Stimulated activated CD8-positive, alpha-beta memory T cell treated with anti-CD3 and anti-CD28 coated beads, Interleukin-15, amount 100 ng/mL, for 48 hours (primary cell): ENCODE data around the gene PLB1.
"Not testable (repeated sequence)": the region's sequence is repeated elsewhere in the genome, so short reads cannot be mapped to it uniquely, and the experiment has no call there.

ENCODE experiments used
- DNase-seq, 2 donors: peaks; one replicate each; pipeline ENCODE4 v3.0.0-alpha.2; 2020; ENCODE audit warnings: low read depth in 2 of 2

PLB1 gene

DNA sequence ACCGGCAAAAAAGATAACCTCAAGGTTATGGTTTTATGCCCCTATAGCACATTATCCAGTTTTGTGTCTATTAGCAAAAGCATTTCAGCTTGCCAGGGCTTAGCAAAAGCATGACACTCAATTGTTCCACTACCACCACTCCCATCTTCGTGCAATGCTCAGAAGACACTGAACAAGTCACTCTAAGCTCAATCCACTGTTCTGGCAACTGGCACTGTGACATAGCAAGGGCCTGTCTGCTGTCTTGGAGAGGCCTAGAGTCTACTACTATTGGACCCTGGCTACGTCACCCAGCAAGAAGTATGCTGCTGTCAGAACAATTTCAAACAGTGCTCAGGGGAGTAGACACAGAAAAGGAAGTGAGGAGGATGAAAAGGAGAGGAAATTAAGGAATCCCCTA is 152.3 kb downstream of the PLB1 start:
- DNase-seq, result peak in 1 of 2 donors; percentile 26

DNA sequence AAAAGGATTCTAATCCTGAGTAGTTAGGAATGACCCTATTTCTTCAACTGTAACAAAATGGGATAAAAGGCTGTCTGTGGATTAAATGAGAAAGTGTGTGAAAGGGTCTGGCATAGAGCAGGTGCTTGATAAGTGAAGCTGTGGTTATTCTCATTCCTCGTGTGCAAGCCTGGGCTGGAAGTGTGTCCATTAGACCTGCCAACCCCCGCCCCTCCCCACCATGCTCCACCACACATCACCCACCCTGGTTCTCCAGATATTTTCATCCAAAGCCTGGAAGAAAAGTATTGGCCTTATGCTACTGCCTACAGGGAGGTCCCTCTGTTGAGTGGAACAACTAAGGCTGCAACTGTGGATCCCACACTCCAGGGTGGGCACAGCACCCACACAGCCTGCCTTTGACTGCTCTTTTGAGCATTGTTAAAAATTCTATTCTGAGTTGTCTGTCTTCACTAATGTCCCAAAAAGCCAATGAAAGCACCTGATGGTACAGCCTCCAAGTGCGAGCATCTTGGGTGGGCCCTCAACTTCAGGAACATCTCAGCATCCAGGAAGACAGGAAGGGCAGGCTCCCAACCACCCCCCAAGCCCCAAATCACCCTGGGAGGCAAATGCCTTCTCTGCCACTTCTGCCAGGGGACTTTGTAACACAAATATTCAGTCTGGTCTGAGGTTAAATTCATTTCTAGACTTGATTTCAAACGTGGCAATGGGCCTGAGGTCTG is 153.0 kb downstream of the PLB1 start:
- no peak for DNase-seq

DNA sequence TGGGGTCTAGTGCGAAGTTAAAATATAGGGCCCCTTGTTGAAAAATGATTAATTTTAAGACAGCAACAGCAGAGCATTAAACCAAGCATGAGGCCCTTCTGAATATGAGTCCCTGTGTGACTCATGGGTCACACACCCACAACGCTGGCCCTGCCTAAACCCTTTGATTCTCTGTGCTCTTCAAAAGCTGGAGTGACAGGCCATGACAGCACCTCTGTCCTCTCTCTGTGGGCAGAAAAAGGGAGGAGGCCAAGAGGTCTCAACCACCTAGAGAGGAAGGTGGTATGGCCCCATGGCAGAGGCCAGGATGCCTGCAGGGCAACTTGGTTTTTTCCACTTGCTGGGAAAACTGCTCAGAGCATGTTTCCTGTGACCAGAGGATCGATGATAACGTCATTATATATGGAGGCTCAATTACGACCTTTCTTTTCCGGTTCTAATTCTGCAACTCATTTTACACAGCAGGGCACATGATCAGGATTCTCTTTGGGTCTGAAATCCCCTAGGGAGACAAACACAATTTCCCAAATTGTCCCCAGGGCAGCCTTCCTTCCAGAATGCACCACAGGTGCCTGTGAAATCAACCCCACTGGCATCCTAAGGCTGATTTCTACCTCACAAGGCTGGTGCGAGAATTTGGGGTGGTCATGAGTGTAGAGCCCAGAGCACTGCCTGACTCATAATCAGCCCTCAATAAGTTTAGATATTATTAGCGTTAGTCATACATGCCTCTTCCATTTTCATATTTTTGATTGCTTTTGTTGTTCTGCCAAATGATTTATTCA is 153.8 kb downstream of the PLB1 start:
- DNase-seq, result peak; percentile 54 to 62

DNA sequence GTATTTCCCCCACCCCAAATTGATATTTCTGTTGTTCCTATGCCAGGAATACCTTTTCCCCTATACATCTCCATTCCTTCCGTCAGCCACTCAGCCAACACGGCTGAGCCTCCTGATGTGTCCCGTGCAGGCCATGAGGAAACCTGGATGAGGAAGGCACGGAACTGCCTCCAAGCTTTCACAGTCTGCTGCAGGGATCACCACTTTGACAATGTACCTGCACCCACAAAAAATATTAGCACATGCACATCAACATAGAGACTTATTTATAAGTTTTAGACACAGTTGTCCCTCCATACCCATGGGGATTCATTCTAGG is 154.4 kb downstream of the PLB1 start:
- DNase-seq, result no peak

DNA sequence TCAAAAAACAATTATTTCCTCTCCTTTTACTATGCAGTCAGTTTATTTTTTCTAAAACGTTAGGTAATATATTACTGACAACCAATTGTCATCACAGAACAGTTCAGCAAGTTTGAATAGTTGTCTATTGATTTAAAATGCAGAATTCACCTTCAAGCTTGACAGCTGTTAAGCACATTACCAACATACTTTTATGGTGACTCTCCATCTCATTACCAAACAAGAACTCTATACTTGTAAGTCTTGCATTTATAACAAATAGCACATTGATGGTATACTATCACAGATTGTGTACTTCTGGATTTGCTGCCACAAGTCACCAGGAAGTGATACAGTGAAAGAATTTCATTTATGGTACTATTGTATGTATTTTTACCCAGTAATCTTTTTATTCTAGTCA is 156.4 kb downstream of the PLB1 start:
- DNase-seq, result no peak

DNA sequence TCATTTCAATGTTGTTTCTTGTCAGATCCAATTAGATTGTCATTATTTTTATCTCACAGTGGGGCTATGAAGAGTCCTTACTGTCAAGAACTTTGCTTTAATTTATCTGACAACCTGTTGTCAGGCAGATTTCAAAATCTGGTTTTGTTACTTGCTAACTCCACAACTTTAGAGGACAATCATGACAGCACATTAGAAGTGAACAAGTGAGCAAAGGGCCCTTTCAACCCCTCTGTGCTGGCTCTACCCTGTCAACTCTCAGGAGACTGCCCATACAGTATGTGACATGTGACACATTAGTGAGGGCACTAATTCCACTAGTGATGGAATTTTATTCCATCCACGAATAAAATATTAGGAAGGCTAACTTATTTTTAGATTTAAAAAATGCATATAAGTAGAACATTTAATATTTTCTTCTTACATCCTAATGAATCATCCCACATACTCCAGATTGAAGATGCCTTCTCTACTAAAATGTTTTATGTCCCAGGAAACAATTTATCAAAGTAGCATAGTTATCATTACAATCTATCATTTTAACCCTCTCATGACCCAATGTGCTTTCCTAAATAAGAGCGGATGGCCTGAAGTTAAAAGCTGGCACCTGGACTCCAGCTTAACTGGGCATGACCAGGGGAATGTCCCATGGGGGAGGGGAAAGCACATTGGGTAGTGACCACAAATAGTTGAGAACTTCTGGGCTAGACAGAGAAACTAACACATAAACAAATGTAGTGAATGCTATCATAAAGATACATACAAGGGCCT is 158.2 kb downstream of the PLB1 start:
- DNase-seq, result no peak

DNA sequence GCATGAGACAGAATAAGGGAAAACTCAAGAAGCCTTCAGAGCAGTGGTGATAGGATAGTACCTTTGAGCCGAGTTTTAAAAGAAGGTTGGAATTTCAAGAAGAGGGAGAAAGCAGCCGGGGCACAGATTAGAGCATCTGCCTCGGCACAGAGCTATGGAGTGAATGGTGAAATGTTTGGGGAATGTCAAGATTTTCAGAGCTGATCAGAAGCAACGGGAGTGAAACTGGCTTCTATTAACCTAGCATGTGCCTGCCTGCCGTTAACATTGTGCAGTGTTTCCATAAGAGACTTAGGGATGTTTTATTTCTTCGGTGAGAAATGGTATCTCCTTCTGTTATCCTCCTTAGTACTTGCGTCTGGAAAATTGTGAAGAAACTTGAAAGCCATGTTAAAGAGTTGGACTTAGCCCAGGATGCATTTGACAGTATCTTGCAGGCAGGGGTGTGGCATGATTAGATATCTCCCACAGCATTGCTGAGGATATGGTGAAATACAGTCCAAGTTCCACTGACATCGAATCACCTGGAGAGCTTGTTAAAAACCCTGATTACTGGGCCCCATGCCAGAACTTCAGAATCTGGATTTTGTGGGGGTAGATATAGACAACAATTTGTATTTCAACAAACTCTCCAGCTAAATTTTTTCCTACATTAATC is 158.9 kb downstream of the PLB1 start:
- no peak for DNase-seq

DNA sequence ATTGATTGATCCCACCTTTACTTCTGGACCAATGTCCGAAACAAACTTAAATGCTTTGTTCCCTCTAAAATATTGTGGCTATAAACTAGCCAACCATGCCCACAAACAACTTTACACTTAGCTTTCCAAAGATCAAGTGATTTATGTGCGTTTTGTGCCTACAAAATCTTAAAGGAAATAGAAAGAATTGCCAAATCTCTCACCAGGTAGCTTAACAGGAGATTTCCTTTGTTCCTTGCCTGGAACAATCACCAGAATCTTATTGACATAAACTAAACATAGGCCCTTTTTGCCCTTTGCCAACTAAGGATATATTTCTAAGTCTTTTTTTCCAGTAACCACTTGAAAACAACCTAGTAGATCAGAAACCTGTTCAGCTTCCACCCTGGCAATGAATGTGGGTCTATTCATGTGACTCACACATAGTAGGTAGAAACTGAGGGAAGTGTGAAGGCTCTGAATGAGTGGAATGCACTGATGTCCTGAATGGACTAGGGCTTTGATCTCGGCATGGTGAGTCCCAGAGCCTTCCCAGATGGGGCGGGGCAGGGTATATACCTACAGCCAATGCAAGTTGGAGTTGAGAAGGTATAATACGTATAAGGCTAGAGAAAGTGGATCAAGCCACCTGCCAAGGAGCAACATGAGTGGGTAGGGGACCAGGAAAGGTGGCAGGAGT is 161.2 kb downstream of the PLB1 start:
- no peak for DNase-seq

DNA sequence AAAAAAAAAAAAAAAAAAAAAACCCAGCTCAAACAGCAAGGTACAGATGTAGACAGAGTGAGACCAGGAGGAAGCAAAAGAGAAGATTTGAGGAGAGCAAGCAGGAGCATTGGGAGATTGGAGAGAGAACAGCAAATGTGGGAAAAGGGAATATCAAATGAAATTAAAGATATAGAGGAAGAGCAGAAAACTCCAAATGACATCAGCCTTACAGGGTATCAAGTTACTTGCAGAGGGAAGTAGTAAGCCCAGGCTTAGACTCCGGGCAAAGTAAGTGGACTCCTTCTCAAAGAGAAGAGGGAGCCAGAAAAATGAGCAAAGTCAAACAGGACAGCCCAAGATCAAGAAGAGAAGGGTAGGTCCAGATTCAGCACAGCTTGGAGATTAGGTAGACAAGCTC is 162.5 kb downstream of the PLB1 start:
- DNase-seq, result no peak

DNA sequence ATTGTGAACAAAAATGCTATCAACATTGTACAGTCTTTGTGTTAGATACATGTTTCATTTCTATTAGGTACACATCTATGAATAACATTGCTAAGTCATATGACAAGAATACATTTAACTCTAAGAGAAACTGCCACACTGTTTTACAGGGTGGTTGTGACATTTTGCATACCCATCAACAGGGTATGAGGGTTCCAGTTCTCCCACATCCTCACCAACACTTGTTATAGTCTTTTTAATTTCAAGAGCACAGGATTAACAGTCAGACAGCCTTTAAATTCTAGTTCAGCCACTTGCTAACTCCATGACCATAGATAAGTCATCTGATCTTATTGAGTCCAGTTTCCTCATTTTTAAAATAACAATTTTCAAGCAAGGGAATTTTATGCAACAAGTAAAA is 163.3 kb downstream of the PLB1 start:
- DNase-seq, result no peak

DNA sequence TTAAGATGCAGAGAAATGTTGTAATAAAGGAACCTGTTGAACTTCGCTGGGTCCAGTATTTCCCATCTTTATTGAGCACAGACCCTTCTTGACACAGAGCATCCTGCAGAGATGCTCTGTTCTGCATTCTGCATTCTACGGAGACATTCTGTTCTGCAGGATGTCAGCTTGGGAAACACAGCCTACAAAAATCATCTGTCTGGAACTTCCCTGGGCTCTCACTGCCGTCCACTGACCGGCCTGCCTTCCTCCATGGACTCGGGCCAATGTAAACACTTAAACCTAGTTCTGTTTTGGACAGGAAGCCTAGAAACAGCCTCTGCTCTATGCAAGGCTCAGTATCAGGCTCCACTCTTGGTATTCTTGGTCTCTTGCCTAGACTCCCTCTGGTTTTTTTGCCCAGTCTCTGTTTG is 165.7 kb downstream of the PLB1 start:
- no peak for DNase-seq

DNA sequence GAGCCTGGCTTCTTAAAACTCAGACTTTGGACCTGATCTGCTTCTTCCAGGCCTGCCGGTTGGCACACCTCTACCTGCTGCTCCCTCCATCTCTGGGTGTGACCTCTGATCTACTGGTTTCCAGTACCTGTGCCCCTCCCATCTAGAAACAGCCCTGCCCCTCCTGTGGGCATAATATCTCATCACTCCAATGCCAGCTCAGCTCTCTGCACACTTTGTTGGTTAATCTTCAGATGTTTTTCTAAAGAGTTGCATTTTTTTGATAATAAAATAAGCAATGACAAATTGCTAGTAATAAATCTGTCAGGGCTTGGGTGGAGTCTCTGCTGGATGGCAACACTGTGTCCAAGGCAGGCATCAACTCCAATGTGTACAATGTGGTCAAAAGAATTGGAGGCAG is 166.2 kb downstream of the PLB1 start:
- no peak for DNase-seq

DNA sequence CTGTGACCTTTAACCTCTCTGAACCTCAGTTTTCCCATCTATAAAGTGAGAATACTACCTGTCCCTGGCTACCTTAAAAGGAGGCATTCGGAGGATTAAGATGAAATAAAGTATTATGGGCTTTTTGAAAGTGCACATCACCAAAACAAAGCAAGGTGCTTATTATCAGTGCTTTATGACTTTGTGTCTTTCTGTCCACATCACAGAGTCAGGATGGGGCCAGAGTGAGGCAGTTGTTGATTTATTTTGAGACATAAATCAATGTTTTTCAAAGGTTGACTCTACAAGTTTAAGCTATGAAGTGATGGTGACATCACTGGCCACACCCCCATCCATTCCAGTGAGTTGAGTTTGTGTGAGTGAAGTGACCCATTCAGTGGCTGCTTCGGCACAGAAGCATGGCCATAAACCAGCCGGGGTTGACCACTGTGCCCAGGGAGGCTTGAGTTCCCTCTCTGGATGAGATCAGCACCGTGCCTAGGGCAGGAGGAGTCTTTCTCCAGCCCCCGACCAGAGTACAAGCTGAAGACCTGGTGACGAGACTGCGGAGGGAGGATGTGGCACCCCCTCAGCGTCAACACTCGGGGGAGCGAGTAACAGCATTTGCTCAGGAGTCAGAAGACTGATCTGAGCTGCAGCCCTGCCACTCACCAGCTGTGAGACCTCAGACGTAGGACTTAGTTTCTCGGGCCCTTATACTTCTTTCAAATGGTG is 166.8 kb downstream of the PLB1 start:
- DNase-seq, result no peak

DNA sequence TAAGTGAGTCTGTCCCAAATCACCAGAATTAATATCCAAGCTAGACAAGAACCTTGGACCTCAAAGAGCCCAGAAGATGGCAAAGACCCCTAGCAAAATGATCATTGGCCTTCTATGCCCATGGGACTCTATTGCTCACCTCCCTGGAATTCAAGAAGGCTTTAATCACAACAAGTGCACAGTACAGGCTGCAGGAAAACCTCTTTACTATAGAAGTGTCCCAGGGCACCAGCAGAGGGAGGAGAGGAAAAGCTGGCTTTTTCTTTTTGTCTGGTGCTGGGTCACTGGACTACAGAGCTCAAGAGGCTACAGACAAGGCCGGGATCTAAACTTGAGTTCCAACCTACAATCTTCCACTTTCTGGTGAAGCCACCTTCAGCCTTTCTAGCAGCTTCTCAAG is 167.5 kb downstream of the PLB1 start:
- DNase-seq, result no peak

DNA sequence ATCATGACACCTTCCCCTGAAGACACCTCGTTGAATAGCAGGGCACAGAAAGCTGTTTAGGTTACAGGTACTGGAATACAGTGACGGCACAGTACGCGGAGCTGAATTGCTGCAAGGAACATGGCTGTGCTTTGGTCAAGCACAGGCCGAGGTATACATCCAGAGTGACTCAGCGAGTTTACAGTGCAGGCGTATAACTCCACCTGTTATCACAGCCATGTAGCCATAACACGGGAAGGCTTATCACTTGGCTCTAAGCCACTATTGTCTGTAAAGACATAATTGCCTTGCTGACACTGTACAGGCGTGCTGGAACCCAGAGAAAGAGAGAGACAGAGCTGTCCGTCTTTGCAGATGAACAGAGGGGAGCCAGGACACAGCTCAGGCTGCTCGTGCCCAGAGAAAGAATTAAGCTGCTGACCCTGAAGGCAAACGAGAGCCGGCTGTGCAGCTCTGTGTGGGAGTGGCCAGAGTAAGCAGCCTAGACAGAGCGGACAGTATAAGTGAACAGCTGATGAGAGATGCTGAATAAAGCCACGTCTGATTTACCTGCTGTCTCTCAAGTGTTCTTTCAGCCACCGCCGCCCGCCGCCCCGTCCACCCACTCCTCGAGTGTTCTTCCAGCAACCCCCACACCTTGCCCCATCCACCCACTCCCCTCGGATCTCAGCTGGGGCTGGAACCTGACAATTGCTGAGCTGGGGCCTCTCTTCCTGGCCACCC is 168.4 kb downstream of the PLB1 start:
- DNase-seq, result no peak

DNA sequence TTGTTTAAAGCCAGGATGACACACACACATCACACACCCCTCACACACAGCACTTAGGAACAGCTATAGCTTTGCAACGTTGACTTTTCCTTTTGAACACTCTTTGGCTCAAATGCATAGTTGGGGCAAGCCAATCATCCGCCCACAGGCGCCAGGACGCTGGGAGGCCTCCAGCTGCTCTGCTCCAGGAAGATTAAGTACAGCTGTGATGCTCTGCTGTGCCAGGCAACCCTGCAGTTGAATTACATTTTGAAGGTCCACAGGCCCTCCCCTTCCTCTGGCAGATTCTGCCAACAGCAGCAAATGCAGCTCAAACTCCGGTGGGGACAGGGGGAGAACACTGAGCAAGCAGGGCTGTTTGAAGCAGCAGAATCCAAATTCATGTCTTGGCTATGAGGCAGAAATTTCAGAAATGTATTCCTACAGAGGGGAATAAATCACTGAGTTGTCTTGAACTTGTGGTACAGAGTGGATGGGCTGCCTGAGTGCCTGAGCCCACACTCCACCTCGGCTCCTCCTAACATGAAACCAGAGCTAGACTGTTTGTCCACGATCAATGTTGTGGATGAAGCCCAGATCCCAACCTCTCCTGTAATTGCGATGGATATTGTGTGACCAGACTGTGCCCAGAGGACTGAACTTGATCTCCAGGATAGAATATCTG is 169.3 kb downstream of the PLB1 start:
- no peak for DNase-seq

DNA sequence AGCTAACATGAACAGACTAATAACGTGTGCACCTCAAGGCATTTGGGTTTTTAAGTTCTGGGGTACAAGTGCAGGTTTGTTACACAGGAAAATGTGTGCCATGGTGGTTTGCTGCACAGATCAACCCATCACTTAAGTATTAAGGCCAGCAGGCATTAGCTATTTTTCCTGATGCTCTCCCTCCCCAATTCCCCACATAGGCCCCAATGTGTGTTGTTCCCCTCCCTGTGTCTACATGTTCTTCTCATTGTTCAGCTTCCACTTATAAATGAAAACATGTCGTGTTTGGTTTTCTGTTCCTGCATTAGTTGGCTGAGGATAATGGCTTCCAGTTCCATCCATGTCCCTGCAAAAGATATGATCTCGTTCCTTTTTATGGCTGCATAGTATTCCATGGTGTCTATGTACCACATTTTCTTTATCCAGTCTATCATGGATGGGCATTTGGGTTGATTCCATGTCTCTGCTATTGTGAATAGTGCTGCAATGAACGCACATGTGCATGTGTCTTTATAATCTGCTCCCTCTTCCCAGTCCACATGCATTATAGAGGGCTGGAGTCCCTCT is 170.0 kb downstream of the PLB1 start:
- not testable (repeated sequence) for DNase-seq

DNA sequence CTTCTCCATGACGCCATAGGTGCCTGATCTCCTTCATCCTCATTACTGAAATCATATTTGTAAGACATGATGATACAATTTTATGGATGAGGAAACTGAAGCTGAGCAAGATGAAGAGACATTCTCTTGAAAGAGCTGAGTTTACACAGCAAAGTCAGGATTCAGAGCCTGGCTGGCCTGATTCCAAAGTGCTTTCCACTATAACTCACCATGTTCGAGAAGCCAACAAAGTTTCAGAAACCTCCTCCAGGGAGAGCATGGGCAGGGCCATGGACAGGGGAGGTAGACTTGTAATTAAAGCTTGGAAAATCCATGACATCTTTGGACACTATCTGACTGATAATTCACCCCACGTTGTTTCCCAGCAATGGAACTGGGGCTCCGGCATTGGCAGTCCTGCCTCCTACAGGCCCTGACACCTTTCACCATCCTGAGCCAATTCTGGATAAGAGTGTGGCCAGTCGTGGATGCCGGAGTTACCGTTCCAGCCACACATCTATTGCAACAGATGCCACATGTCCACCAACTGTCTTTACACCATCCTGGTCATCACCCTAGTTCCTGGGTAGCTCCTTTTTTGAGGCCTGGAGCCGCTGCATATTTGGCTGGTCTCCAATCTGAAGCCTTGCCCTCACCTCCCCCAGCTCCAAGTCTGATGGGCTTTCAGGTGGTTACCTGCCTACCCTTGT is 170.8 kb downstream of the PLB1 start:
- DNase-seq, result no peak

DNA sequence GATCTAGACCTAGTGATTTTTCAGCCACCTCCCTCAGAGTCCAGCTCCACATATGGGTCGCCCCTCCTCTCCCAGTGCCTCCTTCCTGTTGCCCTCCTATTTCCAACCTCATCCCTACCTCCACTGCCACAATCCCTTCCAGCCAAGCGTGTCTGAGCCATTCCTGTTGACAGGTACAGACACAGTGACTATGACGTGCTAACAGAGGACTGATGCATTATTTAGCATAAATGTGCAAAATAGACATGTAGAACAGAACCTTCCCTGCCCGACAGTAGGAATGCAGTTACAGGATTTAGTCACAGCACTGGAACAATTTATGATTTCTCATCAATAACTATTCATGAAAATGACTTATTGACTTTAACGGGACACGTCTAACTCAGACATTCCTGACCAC is 171.4 kb downstream of the PLB1 start:
- DNase-seq, result no peak
